B cell (primary cell): Measurements from ENCODE around the gene FAM53B. TPM values are rescaled to one million over a fixed set of nuclear protein-coding genes. Genes with fewer than 3 reads are reported as not detected.

ENCODE experiments used
- ATAC-seq: fragments of 200-7000 bp; cut with Tn5 transposase; one replicate; pipeline ENCODE4 v1.10.0; 2021; ENCODE audit warnings: low read depth, mild to moderate bottlenecking, moderate number of reproducible peaks, moderate library complexity
- CTCF ChIA-PET: fragments of 350-600 bp; sonication (Branson Sonifier 250); formaldehyde crosslinking; loops from one replicate; lab custom pipeline; 2021; ENCODE audit warnings: antibody characterized with exemption, inconsistent platforms; lab: Charles Lee
- POLR2A ChIA-PET: fragments of 350-600 bp; sonication (Branson Sonifier 250); formaldehyde crosslinking; loops from one replicate; lab custom pipeline; 2021; ENCODE audit warnings: antibody characterized with exemption; lab: Charles Lee
- DNase-seq: peaks from one replicate; pipeline ENCODE4 v3.0.0; 2013
- H2AFZ ChIP-seq: 2 replicates; pipeline ENCODE4 v1.6.1; 2012; ENCODE audit warnings: mild to moderate bottlenecking, low read depth, low read length; ENCODE audit not compliant: insufficient read depth, poor library complexity, severe bottlenecking
- H3K27ac ChIP-seq, 2 donors: 1 replicate in 1 of 2; 2 replicates in 1 of 2; pipeline ENCODE4 v1.5.1; 2012 to 2013; ENCODE audit warnings: low read length in 2 of 2, mild to moderate bottlenecking in 2 of 2, moderate library complexity in 1 of 2
- H3K27me3 ChIP-seq, 4 experiments: fragments of 200-600 bp in 1 of 4; sonication (generic) in 1 of 4; replicated peaks in 1 of 4; 1 replicate in 2 of 4; 2 replicates in 2 of 4; pipeline versions ENCODE4 v1.6.1 to v1.7.0; 2013 to 2016; ENCODE audit warnings: low read length in 3 of 4, mild to moderate bottlenecking in 2 of 4, mixed read lengths in 1 of 4, moderate library complexity in 1 of 4; ENCODE audit not compliant: insufficient read depth in 4 of 4, control insufficient read depth in 3 of 4; ENCODE audit errors: control extremely low read depth in 1 of 4
- H3K36me3 ChIP-seq, 2 experiments: replicated peaks in 1 of 2; 1 replicate in 1 of 2; 2 replicates in 1 of 2; pipeline versions ENCODE4 v1.6.1 to v1.7.1; 2013; ENCODE audit warnings: low read length in 1 of 2; ENCODE audit not compliant: insufficient read depth in 2 of 2, control insufficient read depth in 1 of 2; ENCODE audit errors: control extremely low read depth in 1 of 2, extremely low read depth in 1 of 2
- H3K4me1 ChIP-seq, 2 donors: fragments of 200-600 bp in 1 of 2; sonication (generic) in 1 of 2; 1 replicate in 1 of 2; 2 replicates in 1 of 2; pipeline versions ENCODE4 v1.5.1 to v1.6.1; 2013 to 2017; ENCODE audit warnings: low read length in 2 of 2; ENCODE audit not compliant: control insufficient read depth in 2 of 2, insufficient read depth in 2 of 2
- H3K4me2 ChIP-seq: replicated peaks from 2 replicates; pipeline ENCODE3; 2012; ENCODE audit warnings: mild to moderate bottlenecking, low read depth, low read length; ENCODE audit not compliant: poor library complexity, severe bottlenecking
- H3K4me3 ChIP-seq, 5 experiments: fragments of 200-600 bp in 1 of 5; sonication (generic) in 1 of 5; 1 replicate in 3 of 5; 2 replicates in 2 of 5; pipeline versions ENCODE4 v1.5.1 to v1.7.0; 2011 to 2016; ENCODE audit warnings: low read length in 4 of 5, mild to moderate bottlenecking in 4 of 5, low read depth in 2 of 5, control low read depth in 1 of 5, moderate library complexity in 1 of 5; ENCODE audit not compliant: insufficient read depth in 1 of 5; ENCODE audit errors: control extremely low read depth in 1 of 5, extremely low read depth in 1 of 5
- H3K79me2 ChIP-seq: fragments of 200-600 bp; sonication (generic); one replicate; pipeline ENCODE4 v1.6.0; 2016; ENCODE audit warnings: low read length; ENCODE audit not compliant: control insufficient read depth, insufficient read depth
- H3K9ac ChIP-seq: fragments of 200-600 bp; sonication (generic); 2 replicates; pipeline ENCODE4 v1.6.1; 2017; ENCODE audit warnings: mild to moderate bottlenecking, low read length, moderate library complexity
- H3K9me3 ChIP-seq, 3 donors: one replicate each; pipeline versions ENCODE4 v1.6.1 to v1.7.1; 2013; ENCODE audit warnings: low read length in 2 of 3; ENCODE audit not compliant: control insufficient read depth in 2 of 3, insufficient read depth in 1 of 3; ENCODE audit errors: control extremely low read depth in 1 of 3
- H4K20me1 ChIP-seq: 2 replicates; pipeline ENCODE4 v1.6.0; 2012; ENCODE audit warnings: mild to moderate bottlenecking, low read length; ENCODE audit not compliant: insufficient read depth, control insufficient read depth, poor library complexity, severe bottlenecking
- H3K27ac Mint-ChIP-seq: one replicate; pipeline ENCODE4 v1.8.0; 2021; ENCODE audit warnings: mixed read lengths
- H3K27me3 Mint-ChIP-seq: one replicate; pipeline ENCODE4 v1.8.0; 2021; ENCODE audit warnings: mixed read lengths
- H3K4me1 Mint-ChIP-seq: one replicate; pipeline ENCODE4 v1.8.0; 2021; ENCODE audit warnings: mixed read lengths
- H3K4me3 Mint-ChIP-seq: one replicate; pipeline ENCODE4 v1.8.0; 2021; ENCODE audit warnings: mixed read lengths
- H3K9me3 Mint-ChIP-seq: one replicate; pipeline ENCODE4 v1.8.0; 2022; ENCODE audit warnings: mixed read lengths; ENCODE audit not compliant: insufficient read depth
- CTCF ChIP-seq: fragments of 200-600 bp; IDR thresholded peaks from one replicate; pipeline ENCODE4 v1.8.0; 2022; ENCODE audit warnings: antibody characterized with exemption, mild to moderate bottlenecking
- EZH2 ChIP-seq: IDR thresholded peaks from 2 replicates; pipeline ENCODE4 v1.6.1; 2012; ENCODE audit warnings: borderline replicate concordance, low read depth, mild to moderate bottlenecking, moderate library complexity, low read length; ENCODE audit not compliant: insufficient read depth, poor library complexity, severe bottlenecking
- WGBS: methylation state at CpG from one replicate; pipeline ENCODE4 v1.1.5; 2013; ENCODE audit warnings: missing lambda C conversion rate; ENCODE audit not compliant: insufficient coverage; 5-methylcytosine and 5-hydroxymethylcytosine counted together
- intact Hi-C: fragments of 100-400 bp; cut with micrococcal nuclease; formaldehyde crosslinking; loops from one replicate; pipeline ENCODE4 v1.10.0; 2022
- polyA plus RNA-seq: library from polyadenylated mRNA; depleted of rRNA; stranded (reverse); fragments of >200 nt; gene quantifications from 2 replicates; pipeline ENCODE4 v1.2.3, GENCODE V29; 2012
- total RNA-seq, 2 donors: library from RNA; stranded (reverse); fragments of 120-200 nt in 1 of 2; gene quantifications; 1 replicate in 1 of 2; 2 replicates in 1 of 2; pipeline versions ENCODE4 v1.2.3 to v1.2.4, GENCODE V29; 2013 to 2022

Gene FAM53B
- total and polyA plus RNA-seq, 2 donors (not counting 1 experiment from before 2014, with no cell fraction given) = 51.2 to 186 TPM

GRCh38 chr10:124645467-124646095 lies 98.6 kb downstream of the FAM53B start:
- Histone ChIP-seq H4K20me1 (peaks cover 34% of the 10 kb centered on the region), H3K4me2 (peak overlapping the region; percentile 73), H3K9ac (peak overlapping the region; percentile 12), H3K36me3 (peaks cover 0 to 67% of the 10 kb centered on the region in 2 experiments), H3K79me2 (peaks cover 100% of the 10 kb centered on the region), H2AFZ (no peak overlapping the region), H3K9me3 (peaks cover 0 to 4% (median 0%) of the 10 kb centered on the region in 3 donors), H3K4me1 (peaks cover 99 to 100% of the 10 kb centered on the region in 2 donors), H3K27ac (peak overlapping the region; percentile 58 to 92), H3K4me3 (peak overlapping the region in 1 of 5 experiments; percentile 4), H3K27me3 (no peaks in the 10 kb centered on the region)
- 96% methylated on average over 13 of the region's 13 CpGs for WGBS
- intact Hi-C loops = loop anchor here (5.0 kb wide), 1 partner anchor 52 kb away; no protein-coding TSS in a partner anchor
- peak overlapping the region; percentile 73 for H3K4me3 Mint-ChIP-seq
- ATAC-seq (no peak), DNase-seq (no peak)
- TF ChIP-seq EZH2 (no peak), CTCF (no peak)
- no peaks in the 10 kb centered on the region for H3K9me3 Mint-ChIP-seq
- peak overlapping the region; percentile 97 for H3K27ac Mint-ChIP-seq
- H3K4me1 Mint-ChIP-seq = peaks cover 99% of the 10 kb centered on the region
- POLR2A ChIA-PET = interaction anchor here (0.8 to 1.2 kb wide), 2 partner anchors 35 to 73 kb away, joined by 3 read pairs; no protein-coding TSS in a partner anchor
- H3K27me3 Mint-ChIP-seq = no peaks in the 10 kb centered on the region
- CTCF ChIA-PET = interaction anchor here (1.0 to 8.5 kb wide), 8 partner anchors 9 to 116 kb away, joined by 3 to 59 read pairs (median 6); no protein-coding TSS in a partner anchor
